Panc1 (cell line): ENCODE data around the gene HOXC6. TPM values are rescaled to one million over a fixed set of nuclear protein-coding genes. Genes with fewer than 3 reads are reported as not detected.
A peak's percentile ranks its signal among the peaks of the same experiment; 100 is the strongest.

ENCODE experiments used
- ATAC-seq: fragments of 200-7000 bp; cut with Tn5 transposase; 2 replicates; pipeline ENCODE4 v1.9.1; 2020; ENCODE audit warnings: mild to moderate bottlenecking, moderate library complexity
- BruUV-seq: library from RNA; stranded (reverse); fragments of 400-500 nt; replicated peaks from 2 replicates; lab custom pipeline; 2021; lab: Mats Ljungman, UMichigan
- CTCF ChIA-PET: fragments of 300-600 bp; sonication (Branson Sonifier 250); formaldehyde crosslinking; loops from one replicate; lab custom pipeline; 2022; ENCODE audit warnings: antibody characterized with exemption; lab: Charles Lee
- POLR2A ChIA-PET: fragments of 300-600 bp; sonication (Branson Sonifier 250); formaldehyde crosslinking; loops from one replicate; lab custom pipeline; 2022; ENCODE audit warnings: antibody characterized with exemption; lab: Charles Lee
- DNase-seq: peaks from one replicate; pipeline ENCODE4 v3.0.0-alpha.2; 2010; ENCODE audit warnings: low read depth, low spot score
- H3K27ac ChIP-seq: 2 replicates; pipeline ENCODE4 v1.5.1; 2011; ENCODE audit warnings: mild to moderate bottlenecking, low read length, inconsistent platforms
- H3K27me3 ChIP-seq: fragments of 200-500 bp; sonication (Bioruptor generic); 2 replicates; pipeline ENCODE4 v1.6.0; 2014; ENCODE audit warnings: low read length, inconsistent platforms; ENCODE audit not compliant: control insufficient read depth, insufficient read depth
- H3K36me3 ChIP-seq: fragments of 200-500 bp; sonication (Bioruptor generic); 2 replicates; pipeline ENCODE4 v1.5.1; 2014; ENCODE audit warnings: inconsistent platforms, mild to moderate bottlenecking, low read length, moderate library complexity; ENCODE audit not compliant: control insufficient read depth, insufficient read depth
- H3K4me1 ChIP-seq: 2 replicates; pipeline ENCODE4 v1.5.1; 2011; ENCODE audit warnings: inconsistent platforms, mild to moderate bottlenecking, low read length, moderate library complexity; ENCODE audit not compliant: control insufficient read depth, insufficient read depth
- H3K4me3 ChIP-seq, 2 experiments: 2 replicates each; pipeline ENCODE4 v1.5.1; 2011 to 2012; ENCODE audit warnings: low read depth in 2 of 2, low read length in 2 of 2, mild to moderate bottlenecking in 2 of 2, inconsistent platforms in 1 of 2, moderate library complexity in 1 of 2
- H3K9me3 ChIP-seq: fragments of 200-500 bp; sonication (Bioruptor generic); 2 replicates; pipeline ENCODE4 v1.5.1; 2014; ENCODE audit warnings: low read depth, mild to moderate bottlenecking, inconsistent platforms, low read length, moderate library complexity; ENCODE audit not compliant: control insufficient read depth, insufficient read depth
- POLR2AphosphoS5 ChIP-seq: IDR thresholded peaks from 2 replicates; pipeline ENCODE4 v1.6.1; 2012; ENCODE audit warnings: mild to moderate bottlenecking, low read depth, low read length, moderate library complexity
- SIN3A ChIP-seq: IDR thresholded peaks from 2 replicates; pipeline ENCODE4 v1.6.1; 2012; ENCODE audit warnings: low read depth, mild to moderate bottlenecking, low read length, moderate library complexity, borderline replicate concordance; ENCODE audit not compliant: insufficient read depth
- TCF7L2 ChIP-seq: IDR thresholded peaks from 2 replicates; pipeline ENCODE4 v1.6.1; 2011; ENCODE audit warnings: mild to moderate bottlenecking, low read depth, low read length, inconsistent platforms
- in situ Hi-C: cut with HindIII; loops from 2 replicates; pipeline ENCODE4 v1.10.0; 2016; ENCODE audit warnings: low sequenced_read_pairs, low pct_unique_long_range_greater_than_20kb
- intact Hi-C: fragments of 100-400 bp; cut with micrococcal nuclease; formaldehyde crosslinking; loops from one replicate; pipeline ENCODE4 v1.10.0; 2022; ENCODE audit not compliant: unreplicated experiment
- total RNA-seq: library from RNA; stranded (reverse); gene quantifications from one replicate; pipeline ENCODE4 v1.2.1, GENCODE V29; 2021; ENCODE audit not compliant: unreplicated experiment
- TF ChIP-seq, protein P1 (sequence below): fragments of 450-650 bp; IDR thresholded peaks from 2 replicates; pipeline ENCODE4 v1.5.1; 2017; ENCODE audit warnings: mild to moderate bottlenecking
- TF ChIP-seq, protein P2 (sequence below), 2 experiments: IDR thresholded peaks; 2 replicates each; pipeline ENCODE4 v1.6.1; 2011 to 2012; ENCODE audit warnings: low read depth in 2 of 2, control low read depth in 1 of 2, low read length in 1 of 2, mild to moderate bottlenecking in 1 of 2, moderate library complexity in 1 of 2; ENCODE audit not compliant: insufficient read depth in 1 of 2

The HOXC6 gene
- total RNA-seq, 1 experiment from 2014 or later: 52.2 TPM

DNA sequence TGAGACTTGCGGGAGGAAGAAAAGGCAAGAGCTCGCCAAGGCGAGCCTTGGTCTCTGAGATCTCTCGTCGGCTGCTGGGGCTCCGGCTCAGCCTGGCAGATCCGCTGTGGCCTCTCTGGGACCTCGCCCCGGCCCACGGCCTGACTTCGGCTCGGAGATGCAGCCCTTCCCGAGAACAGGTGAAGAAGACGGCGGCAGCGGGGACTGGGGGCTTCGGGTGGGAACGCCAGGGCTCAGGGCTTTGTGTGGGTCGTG is 34.3 kb upstream of the HOXC6 start:
- ATAC-seq (no peak), DNase-seq (no peak)
- ChIA-PET CTCF (no interaction called here), POLR2A (interaction anchor here (0.6 kb wide), 1 partner anchor 11 kb away, joined by 5 read pairs; no protein-coding TSS in a partner anchor)
- no peaks in the 10 kb centered on the region for H3K27me3 ChIP-seq
- H3K36me3 ChIP-seq: no peaks in the 10 kb centered on the region; the same call in 1 of the 2 replicates
- H3K9me3 ChIP-seq: no peaks in the 10 kb centered on the region
- in situ Hi-C loops: no loop called here
- TF ChIP-seq, protein P1, sequence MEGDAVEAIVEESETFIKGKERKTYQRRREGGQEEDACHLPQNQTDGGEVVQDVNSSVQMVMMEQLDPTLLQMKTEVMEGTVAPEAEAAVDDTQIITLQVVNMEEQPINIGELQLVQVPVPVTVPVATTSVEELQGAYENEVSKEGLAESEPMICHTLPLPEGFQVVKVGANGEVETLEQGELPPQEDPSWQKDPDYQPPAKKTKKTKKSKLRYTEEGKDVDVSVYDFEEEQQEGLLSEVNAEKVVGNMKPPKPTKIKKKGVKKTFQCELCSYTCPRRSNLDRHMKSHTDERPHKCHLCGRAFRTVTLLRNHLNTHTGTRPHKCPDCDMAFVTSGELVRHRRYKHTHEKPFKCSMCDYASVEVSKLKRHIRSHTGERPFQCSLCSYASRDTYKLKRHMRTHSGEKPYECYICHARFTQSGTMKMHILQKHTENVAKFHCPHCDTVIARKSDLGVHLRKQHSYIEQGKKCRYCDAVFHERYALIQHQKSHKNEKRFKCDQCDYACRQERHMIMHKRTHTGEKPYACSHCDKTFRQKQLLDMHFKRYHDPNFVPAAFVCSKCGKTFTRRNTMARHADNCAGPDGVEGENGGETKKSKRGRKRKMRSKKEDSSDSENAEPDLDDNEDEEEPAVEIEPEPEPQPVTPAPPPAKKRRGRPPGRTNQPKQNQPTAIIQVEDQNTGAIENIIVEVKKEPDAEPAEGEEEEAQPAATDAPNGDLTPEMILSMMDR: no peak
- TF ChIP-seq SIN3A (peak; percentile 34; the same call in 1 of the 2 replicates), POLR2AphosphoS5 (no peak)
- BruUV-seq: no TSS peak
- intact Hi-C loops: loop anchor here (10.0 kb wide), 1 partner anchor 609 kb away; the partner anchor contains the start of gene SP1
- H3K4me1 ChIP-seq: peaks cover 12% of the 10 kb centered on the region
- peak overlapping the region; percentile 99 for H3K27ac ChIP-seq
- peak overlapping the region; percentile 66 to 67 for H3K4me3 ChIP-seq

DNA sequence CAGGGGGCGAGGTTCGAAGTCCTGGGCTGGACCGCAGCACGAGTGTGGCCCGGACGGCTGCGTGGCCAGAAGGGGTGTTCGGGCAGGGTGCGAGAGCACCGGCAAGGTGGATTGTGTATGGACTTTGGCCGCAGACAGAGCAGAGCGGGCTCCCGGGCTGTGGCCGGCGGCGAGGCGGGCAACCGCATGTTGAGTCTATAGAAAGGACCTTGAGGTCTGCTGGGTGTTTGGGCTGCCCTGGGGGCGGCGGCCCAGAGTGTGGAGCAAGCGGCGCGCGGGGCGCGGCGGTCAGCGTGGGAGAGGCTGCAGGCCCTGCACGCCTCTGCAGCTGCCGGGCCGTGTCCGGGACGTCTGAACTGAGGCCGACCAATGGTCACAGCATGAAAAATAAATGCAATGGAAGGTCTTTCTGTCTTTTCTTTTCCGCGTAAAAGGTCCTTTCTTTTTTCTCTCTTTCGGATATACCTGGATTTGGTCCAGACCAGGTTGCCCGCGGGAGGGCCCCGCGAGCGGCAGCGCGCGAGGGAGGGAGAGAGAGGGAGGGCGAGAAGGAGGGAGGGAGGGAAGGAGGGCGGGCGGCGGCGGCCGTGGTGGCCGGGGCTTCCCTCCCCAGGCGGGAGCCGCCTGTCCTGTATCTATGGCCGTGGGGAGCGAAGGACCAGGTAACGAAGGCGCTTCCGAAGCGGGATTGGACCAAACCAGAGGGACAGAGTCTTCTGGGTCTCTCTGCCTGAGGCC is 33.8 kb upstream of the HOXC6 start:
- Histone ChIP-seq H3K4me1 (peaks cover 11% of the 10 kb centered on the region), H3K9me3 (no peaks in the 10 kb centered on the region), H3K27ac (peak overlapping the region; percentile 99), H3K27me3 (no peaks in the 10 kb centered on the region), H3K36me3 (no peaks in the 10 kb centered on the region; the same call in 1 of the 2 replicates), H3K4me3 (peak overlapping the region; percentile 66 to 67)
- ChIA-PET CTCF (no interaction called here), POLR2A (interaction anchor here (0.6 to 1.4 kb wide), 2 partner anchors 9 to 12 kb away, joined by 5 to 16 read pairs; partner anchors contain the start of gene HOXC10)
- intact Hi-C loops: loop anchor here (10.0 kb wide), 1 partner anchor 610 kb away; the partner anchor contains the start of gene SP1
- TF ChIP-seq POLR2AphosphoS5 (no peak), TCF7L2 (no peak), SIN3A (peak; percentile 25; the same call in 1 of the 2 replicates)
- TF ChIP-seq, protein P2, sequence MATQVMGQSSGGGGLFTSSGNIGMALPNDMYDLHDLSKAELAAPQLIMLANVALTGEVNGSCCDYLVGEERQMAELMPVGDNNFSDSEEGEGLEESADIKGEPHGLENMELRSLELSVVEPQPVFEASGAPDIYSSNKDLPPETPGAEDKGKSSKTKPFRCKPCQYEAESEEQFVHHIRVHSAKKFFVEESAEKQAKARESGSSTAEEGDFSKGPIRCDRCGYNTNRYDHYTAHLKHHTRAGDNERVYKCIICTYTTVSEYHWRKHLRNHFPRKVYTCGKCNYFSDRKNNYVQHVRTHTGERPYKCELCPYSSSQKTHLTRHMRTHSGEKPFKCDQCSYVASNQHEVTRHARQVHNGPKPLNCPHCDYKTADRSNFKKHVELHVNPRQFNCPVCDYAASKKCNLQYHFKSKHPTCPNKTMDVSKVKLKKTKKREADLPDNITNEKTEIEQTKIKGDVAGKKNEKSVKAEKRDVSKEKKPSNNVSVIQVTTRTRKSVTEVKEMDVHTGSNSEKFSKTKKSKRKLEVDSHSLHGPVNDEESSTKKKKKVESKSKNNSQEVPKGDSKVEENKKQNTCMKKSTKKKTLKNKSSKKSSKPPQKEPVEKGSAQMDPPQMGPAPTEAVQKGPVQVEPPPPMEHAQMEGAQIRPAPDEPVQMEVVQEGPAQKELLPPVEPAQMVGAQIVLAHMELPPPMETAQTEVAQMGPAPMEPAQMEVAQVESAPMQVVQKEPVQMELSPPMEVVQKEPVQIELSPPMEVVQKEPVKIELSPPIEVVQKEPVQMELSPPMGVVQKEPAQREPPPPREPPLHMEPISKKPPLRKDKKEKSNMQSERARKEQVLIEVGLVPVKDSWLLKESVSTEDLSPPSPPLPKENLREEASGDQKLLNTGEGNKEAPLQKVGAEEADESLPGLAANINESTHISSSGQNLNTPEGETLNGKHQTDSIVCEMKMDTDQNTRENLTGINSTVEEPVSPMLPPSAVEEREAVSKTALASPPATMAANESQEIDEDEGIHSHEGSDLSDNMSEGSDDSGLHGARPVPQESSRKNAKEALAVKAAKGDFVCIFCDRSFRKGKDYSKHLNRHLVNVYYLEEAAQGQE (IDR thresholded peaks at IDR 0.05; ENCODE audit: insufficient read depth in 1 of 2, low read depth in 2 of 2, low read length in 1 of 2): no peak
- TF ChIP-seq, protein P1: no peak
- TSS peak; percentile 8 for BruUV-seq
- ATAC-seq: peak; percentile 13
- in situ Hi-C loops: no loop called here
- DNase-seq: no peak
